HG02884 (cell line): Measurements from ENCODE around the gene LGMN.
"Not testable (repeated sequence)": the region's sequence is repeated elsewhere in the genome, so short reads cannot be mapped to it uniquely, and the experiment has no call there.

Source experiments
- ATAC-seq: cut with Tn5 transposase; IDR thresholded peaks from one replicate; pipeline ENCODE4 v1.9.1; 2021; ENCODE audit warnings: mild to moderate bottlenecking, moderate library complexity; ENCODE audit not compliant: unreplicated experiment

Gene LGMN

GRCh38 chr14:92702441-92702918 is 45.9 kb downstream of the LGMN start:
- no peak for ATAC-seq

- ATAC-seq, result no peak
Observed at GRCh38 chr14:92701826-92702225, 46.6 kb downstream of the LGMN start.

- no peak for ATAC-seq
Observed at GRCh38 chr14:92698393-92698792, 50.0 kb downstream of the LGMN start.

- no peak for ATAC-seq
Observed at GRCh38 chr14:92696366-92696765, 52.1 kb downstream of the LGMN start.

- no peak for ATAC-seq
Observed at GRCh38 chr14:92695562-92695961, 52.9 kb downstream of the LGMN start.

- no peak for ATAC-seq
Observed at GRCh38 chr14:92694807-92695206, 53.6 kb downstream of the LGMN start.

GRCh38 chr14:92693998-92694795 is 54.2 kb downstream of the LGMN start:
- ATAC-seq, result no peak

GRCh38 chr14:92692822-92693226 is 55.6 kb downstream of the LGMN start:
- ATAC-seq, result no peak

GRCh38 chr14:92690171-92691011 is 58.0 kb downstream of the LGMN start:
- ATAC-seq, result no peak

GRCh38 chr14:92688434-92689375 is 59.7 kb downstream of the LGMN start:
- no peak for ATAC-seq

GRCh38 chr14:92687681-92688433 is 60.6 kb downstream of the LGMN start:
- no peak for ATAC-seq

GRCh38 chr14:92686900-92687427 is 61.5 kb downstream of the LGMN start:
- ATAC-seq, result no peak

- no peak for ATAC-seq
Observed at GRCh38 chr14:92686411-92686899, 62.0 kb downstream of the LGMN start.

- no peak for ATAC-seq
Observed at GRCh38 chr14:92685784-92686355, 62.6 kb downstream of the LGMN start.

GRCh38 chr14:92684801-92685560 is 63.4 kb downstream of the LGMN start:
- ATAC-seq, result no peak

GRCh38 chr14:92683041-92683440 is 65.4 kb downstream of the LGMN start:
- ATAC-seq, result no peak

GRCh38 chr14:92680781-92681650 is 67.4 kb downstream of the LGMN start:
- no peak for ATAC-seq

- not testable (repeated sequence) for ATAC-seq
Observed at GRCh38 chr14:92680330-92680729, 68.1 kb downstream of the LGMN start.
